ENCODE measurements around the gene FBXO8. TPM values are rescaled to one million over a fixed set of nuclear protein-coding genes. Genes with fewer than 3 reads are reported as not detected.

The FBXO8 gene
- total RNA-seq, 1 donor from 2014 or later = 18.9 TPM

- DNase-seq (ENCODE audit: low spot score) = no peak
- Mint-ChIP-seq H3K4me3 (ENCODE audit: unreplicated experiment) (peak overlapping the region; percentile 44), H3K36me3 (ENCODE audit: low read depth) (peaks cover 6% of the 10 kb centered on the region), H3K9me3 (ENCODE audit: low read depth) (no peaks in the 10 kb centered on the region), H3K27me3 (ENCODE audit: low read depth) (peaks cover 76% of the 10 kb centered on the region), H3K4me1 (ENCODE audit: low read depth) (peaks cover 24% of the 10 kb centered on the region), H3K27ac (ENCODE audit: unreplicated experiment) (no peak overlapping the region)
- no peak for TF ChIP-seq CTCF (IDR thresholded peaks at IDR 0.05)
Observed at GRCh38 chr4:174211622-174212044, 71.8 kb downstream of the FBXO8 start.

GRCh38 chr4:174210952-174211490 is 72.4 kb downstream of the FBXO8 start:
- no peaks in the 10 kb centered on the region for H3K9me3 Mint-ChIP-seq (ENCODE audit: low read depth)
- H3K27ac Mint-ChIP-seq (ENCODE audit: unreplicated experiment) = no peak overlapping the region
- TF ChIP-seq CTCF (IDR thresholded peaks at IDR 0.05) = no peak
- peaks cover 6% of the 10 kb centered on the region for H3K36me3 Mint-ChIP-seq (ENCODE audit: low read depth)
- no peak for DNase-seq (ENCODE audit: low spot score)
- H3K4me3 Mint-ChIP-seq (ENCODE audit: unreplicated experiment) = no peak overlapping the region
- peaks cover 75% of the 10 kb centered on the region for H3K27me3 Mint-ChIP-seq (ENCODE audit: low read depth)
- H3K4me1 Mint-ChIP-seq (ENCODE audit: low read depth) = peaks cover 22% of the 10 kb centered on the region

GRCh38 chr4:174210354-174210753 is 73.1 kb downstream of the FBXO8 start:
- DNase-seq (ENCODE audit: low spot score) = no peak
- Mint-ChIP-seq H3K27ac (ENCODE audit: unreplicated experiment) (no peak overlapping the region), H3K4me3 (ENCODE audit: unreplicated experiment) (no peak overlapping the region), H3K36me3 (ENCODE audit: low read depth) (peaks cover 4% of the 10 kb centered on the region), H3K27me3 (ENCODE audit: low read depth) (peaks cover 73% of the 10 kb centered on the region), H3K9me3 (ENCODE audit: low read depth) (no peaks in the 10 kb centered on the region), H3K4me1 (ENCODE audit: low read depth) (peaks cover 22% of the 10 kb centered on the region)
- no peak for TF ChIP-seq CTCF (IDR thresholded peaks at IDR 0.05)

GRCh38 chr4:174209341-174209740 is 74.1 kb downstream of the FBXO8 start:
- Mint-ChIP-seq H3K4me3 (ENCODE audit: unreplicated experiment) (no peak overlapping the region), H3K36me3 (ENCODE audit: low read depth) (peaks cover 4% of the 10 kb centered on the region), H3K4me1 (ENCODE audit: low read depth) (peaks cover 17% of the 10 kb centered on the region), H3K27me3 (ENCODE audit: low read depth) (peaks cover 77% of the 10 kb centered on the region), H3K27ac (ENCODE audit: unreplicated experiment) (no peak overlapping the region), H3K9me3 (ENCODE audit: low read depth) (no peaks in the 10 kb centered on the region)
- no peak for DNase-seq (ENCODE audit: low spot score)
- no peak for TF ChIP-seq CTCF (IDR thresholded peaks at IDR 0.05)

- no peak for DNase-seq (ENCODE audit: low spot score)
- no peak for TF ChIP-seq CTCF (IDR thresholded peaks at IDR 0.05)
- H3K36me3 Mint-ChIP-seq (ENCODE audit: low read depth) = no peaks in the 10 kb centered on the region
- peaks cover 67% of the 10 kb centered on the region for H3K27me3 Mint-ChIP-seq (ENCODE audit: low read depth)
- no peaks in the 10 kb centered on the region for H3K9me3 Mint-ChIP-seq (ENCODE audit: low read depth)
- no peak overlapping the region for H3K27ac Mint-ChIP-seq (ENCODE audit: unreplicated experiment)
- H3K4me3 Mint-ChIP-seq (ENCODE audit: unreplicated experiment) = no peak overlapping the region
- peaks cover 8% of the 10 kb centered on the region for H3K4me1 Mint-ChIP-seq (ENCODE audit: low read depth)
Observed at GRCh38 chr4:174207367-174207766, 76.1 kb downstream of the FBXO8 start.
